H9 (cell line): ENCODE measurements around the gene HBS1L. TPM values are rescaled to one million over a fixed set of nuclear protein-coding genes. Genes with fewer than 3 reads are reported as not detected.

ENCODE experiments used
- DNase-seq: peaks from one replicate; pipeline ENCODE4 v3.0.0-alpha.2; 2017
- H2AFZ ChIP-seq: one replicate; pipeline ENCODE4 v1.6.1; 2013; ENCODE audit warnings: mild to moderate bottlenecking, low read length, control low read depth, moderate library complexity
- H2AK5ac ChIP-seq: 2 replicates; pipeline ENCODE4 v1.6.1; 2013; ENCODE audit warnings: low read length, control low read depth, mixed read lengths; ENCODE audit not compliant: insufficient read length
- H2BK120ac ChIP-seq: one replicate; pipeline ENCODE4 v1.6.1; 2013; ENCODE audit warnings: low read depth, mild to moderate bottlenecking, low read length, control low read depth, inconsistent platforms; ENCODE audit not compliant: poor library complexity, severe bottlenecking
- H2BK12ac ChIP-seq: 2 replicates; pipeline ENCODE4 v1.6.1; 2013; ENCODE audit warnings: low read length, control low read depth, mixed read lengths, low read depth; ENCODE audit not compliant: insufficient read length
- H2BK15ac ChIP-seq: 2 replicates; pipeline ENCODE4 v1.6.1; 2013; ENCODE audit warnings: low read depth, low read length, control low read depth
- H2BK20ac ChIP-seq: one replicate; pipeline ENCODE4 v1.6.1; 2013; ENCODE audit warnings: low read depth, mild to moderate bottlenecking, low read length, control low read depth, inconsistent platforms; ENCODE audit not compliant: poor library complexity, severe bottlenecking
- H2BK5ac ChIP-seq: 2 replicates; pipeline ENCODE4 v1.6.1; 2013; ENCODE audit warnings: low read length, control low read depth, mixed read lengths; ENCODE audit not compliant: insufficient read length
- H3K14ac ChIP-seq: 2 replicates; pipeline ENCODE4 v1.6.1; 2013; ENCODE audit warnings: low read length, control low read depth; ENCODE audit not compliant: insufficient read depth
- H3K18ac ChIP-seq: 2 replicates; pipeline ENCODE4 v1.6.1; 2013; ENCODE audit warnings: low read depth, mild to moderate bottlenecking, mixed read lengths, low read length, control low read depth; ENCODE audit not compliant: insufficient read length
- H3K23ac ChIP-seq: 2 replicates; pipeline ENCODE4 v1.6.1; 2013; ENCODE audit warnings: low read length, control low read depth, mixed read lengths, low read depth; ENCODE audit not compliant: insufficient read length
- H3K23me2 ChIP-seq: 2 replicates; pipeline ENCODE4 v1.6.1; 2013; ENCODE audit warnings: low read depth, mild to moderate bottlenecking, mixed read lengths, low read length, control low read depth; ENCODE audit not compliant: insufficient read length, poor library complexity, severe bottlenecking
- H3K27ac ChIP-seq: 2 replicates; pipeline ENCODE4 v1.5.1; 2013; ENCODE audit warnings: low read length, control low read depth, mixed read lengths, low read depth; ENCODE audit not compliant: insufficient read length
- H3K27me3 ChIP-seq: 2 replicates; pipeline ENCODE4 v1.6.1; 2013; ENCODE audit warnings: low read length, control low read depth, inconsistent platforms; ENCODE audit not compliant: insufficient read depth
- H3K4ac ChIP-seq: 2 replicates; pipeline ENCODE4 v1.6.1; 2013; ENCODE audit warnings: low read depth, mild to moderate bottlenecking, control low read depth, inconsistent platforms, low read length, moderate library complexity
- H3K4me1 ChIP-seq: 2 replicates; pipeline ENCODE4 v1.6.1; 2013; ENCODE audit warnings: low read length, control low read depth, inconsistent platforms; ENCODE audit not compliant: insufficient read depth
- H3K4me2 ChIP-seq: 2 replicates; pipeline ENCODE4 v1.6.1; 2013; ENCODE audit warnings: low read length, control low read depth, mixed read lengths; ENCODE audit not compliant: insufficient read length, insufficient read depth
- H3K56ac ChIP-seq: 2 replicates; pipeline ENCODE4 v1.6.1; 2013; ENCODE audit warnings: low read depth, mild to moderate bottlenecking, mixed read lengths, low read length, control low read depth; ENCODE audit not compliant: insufficient read length
- H3K79me1 ChIP-seq: 2 replicates; pipeline ENCODE4 v1.6.1; 2013; ENCODE audit warnings: low read depth, mild to moderate bottlenecking, moderate library complexity, low read length, control low read depth, inconsistent platforms; ENCODE audit not compliant: insufficient read depth, poor library complexity, severe bottlenecking
- H3K79me2 ChIP-seq: 2 replicates; pipeline ENCODE4 v1.6.1; 2013; ENCODE audit warnings: low read length, control low read depth, inconsistent platforms; ENCODE audit not compliant: insufficient read depth
- H3K9ac ChIP-seq: 2 replicates; pipeline ENCODE4 v1.6.1; 2013; ENCODE audit warnings: low read length, control low read depth, mixed read lengths; ENCODE audit not compliant: insufficient read length; ENCODE audit errors: extremely low read depth
- H3K9me3 ChIP-seq: one replicate; pipeline ENCODE4 v1.6.1; 2013; ENCODE audit warnings: low read depth, low read length, inconsistent platforms; ENCODE audit not compliant: control insufficient read depth
- H3T11ph ChIP-seq: one replicate; pipeline ENCODE4 v1.6.1; 2013; ENCODE audit warnings: mild to moderate bottlenecking, low read length, control low read depth, inconsistent platforms
- H4K20me1 ChIP-seq: one replicate; pipeline ENCODE4 v1.6.1; 2013; ENCODE audit not compliant: control insufficient read depth, insufficient read length, insufficient read depth
- H4K5ac ChIP-seq: 2 replicates; pipeline ENCODE4 v1.6.1; 2013; ENCODE audit warnings: low read depth, mild to moderate bottlenecking, mixed read lengths, low read length, control low read depth; ENCODE audit not compliant: insufficient read length
- H4K8ac ChIP-seq: replicated peaks from 2 replicates; pipeline ENCODE4 v1.6.1; 2013; ENCODE audit warnings: low read length, control low read depth, mixed read lengths, low read depth; ENCODE audit not compliant: insufficient read length
- H4K91ac ChIP-seq: 2 replicates; pipeline ENCODE4 v1.6.1; 2013; ENCODE audit warnings: low read depth, mild to moderate bottlenecking, moderate library complexity, mixed read lengths, low read length, control low read depth; ENCODE audit not compliant: insufficient read length
- H3K27ac Mint-ChIP-seq, 3 experiments: 2 replicates in 2 of 3; 3 replicates in 1 of 3; pipeline ENCODE4 v1.8.0; 2020 to 2021; ENCODE audit warnings: mixed read lengths in 3 of 3, mild to moderate bottlenecking in 1 of 3, moderate library complexity in 1 of 3
- H3K27me3 Mint-ChIP-seq: 2 replicates; pipeline ENCODE4 v1.8.0; 2021; ENCODE audit warnings: low read depth, mild to moderate bottlenecking, moderate library complexity, mixed read lengths
- H3K36me3 Mint-ChIP-seq, 3 experiments: 2 replicates in 2 of 3; 3 replicates in 1 of 3; pipeline ENCODE4 v1.8.0; 2020 to 2021; ENCODE audit warnings: low read depth in 3 of 3, mixed read lengths in 3 of 3; ENCODE audit not compliant: insufficient read depth in 1 of 3
- H3K4me1 Mint-ChIP-seq, 2 experiments: 2 replicates each; pipeline ENCODE4 v1.8.0; 2020; ENCODE audit warnings: mixed read lengths in 2 of 2
- H3K4me3 Mint-ChIP-seq, 2 experiments: 2 replicates in 1 of 2; 3 replicates in 1 of 2; pipeline ENCODE4 v1.8.0; 2020 to 2021; ENCODE audit warnings: mild to moderate bottlenecking in 2 of 2, mixed read lengths in 2 of 2, moderate library complexity in 1 of 2
- H3K9me3 Mint-ChIP-seq, 2 experiments: 2 replicates in 1 of 2; 3 replicates in 1 of 2; pipeline ENCODE4 v1.8.0; 2020; ENCODE audit warnings: mild to moderate bottlenecking in 2 of 2, mixed read lengths in 2 of 2, moderate library complexity in 1 of 2
- CTCF ChIP-seq: fragments of 200-600 bp; sonication (generic); conservative IDR thresholded peaks from 3 replicates; pipeline ENCODE4 v1.8.0; 2021; ENCODE audit warnings: antibody characterized with exemption, mild to moderate bottlenecking
- WGBS: extraction: QIAGEN DNeasy Blood & Tissue Kit; methylation state at CpG from one replicate; pipeline ENCODE4 v1.1.7; 2013; ENCODE audit warnings: missing lambda C conversion rate, low lambda C conversion rate, mixed read lengths; ENCODE audit not compliant: insufficient read length; ENCODE audit errors: extremely low coverage; 5-methylcytosine and 5-hydroxymethylcytosine counted together
- total RNA-seq: library from RNA; stranded (reverse); gene quantifications from 2 replicates; pipeline ENCODE4 v1.2.1, GENCODE V29; 2021

Gene HBS1L
- total RNA-seq, 1 experiment from 2014 or later: 110 TPM

- Histone ChIP-seq H2BK120ac (no peak overlapping the region), H3K79me1 (no peaks in the 10 kb centered on the region), H3K27me3 (no peaks in the 10 kb centered on the region), H3K79me2 (no peaks in the 10 kb centered on the region), H2AFZ (no peak overlapping the region), H3K27ac (no peak overlapping the region), H3K23me2 (no peaks in the 10 kb centered on the region), H4K5ac (no peak overlapping the region), H3T11ph (no peak overlapping the region), H3K9me3 (no peaks in the 10 kb centered on the region), H2BK12ac (no peak overlapping the region), H3K23ac (no peak overlapping the region), H4K20me1 (no peaks in the 10 kb centered on the region), H4K8ac (no peak overlapping the region), H3K9ac (no peak overlapping the region), H3K4me1 (no peaks in the 10 kb centered on the region; the same call in 1 of the 2 replicates), H3K56ac (no peak overlapping the region), H2BK5ac (no peak overlapping the region), H2BK15ac (no peak overlapping the region), H3K4me2 (no peak overlapping the region), H3K14ac (no peak overlapping the region), H3K4ac (no peak overlapping the region), H2AK5ac (no peak overlapping the region), H2BK20ac (no peak overlapping the region), H3K18ac (no peak overlapping the region), H4K91ac (no peak overlapping the region)
- Mint-ChIP-seq H3K27ac (no peak overlapping the region), H3K4me1 (peaks cover 17 to 31% of the 10 kb centered on the region in 2 experiments), H3K9me3 (no peaks in the 10 kb centered on the region), H3K4me3 (no peak overlapping the region), H3K27me3 (peaks cover 1% of the 10 kb centered on the region; the same call in 1 of the 2 replicates), H3K36me3 (no peaks in the 10 kb centered on the region)
- DNase-seq: no peak
- no peak for TF ChIP-seq CTCF
- WGBS: no CpG with 5 or more reads among the region's 7 CpGs
Measured at GRCh38 chr6:135062735-135063134, 8.1 kb upstream of the HBS1L start.
